CD4-positive, alpha-beta T cell treated with Interleukin-15 for 1 hour (primary cell): ENCODE results near the gene GPR180.

Experiments used
- DNase-seq: peaks from one replicate; pipeline ENCODE4 v3.0.0-alpha.2; 2020

GPR180 gene

GRCh38 chr13:94656766-94657165, 55.1 kb downstream of the GPR180 start:
- no peak for DNase-seq

- DNase-seq, result no peak
These were observed 55.5 kb downstream of the GPR180 start for GRCh38 chr13:94657167-94657566.

- no peak for DNase-seq
These were observed 57.4 kb downstream of the GPR180 start for GRCh38 chr13:94658926-94659597.

- DNase-seq, result no peak
These were observed 57.9 kb downstream of the GPR180 start for GRCh38 chr13:94659598-94659946.

- DNase-seq, result no peak
These were observed 59.2 kb downstream of the GPR180 start for GRCh38 chr13:94660695-94661326.

GRCh38 chr13:94661406-94661805, 59.7 kb downstream of the GPR180 start:
- no peak for DNase-seq

GRCh38 chr13:94662274-94662945, 60.8 kb downstream of the GPR180 start:
- no peak for DNase-seq

- DNase-seq, result no peak
These were observed 63.2 kb downstream of the GPR180 start for GRCh38 chr13:94664889-94665288.

- no peak for DNase-seq
These were observed 64.4 kb downstream of the GPR180 start for GRCh38 chr13:94666065-94666464.

GRCh38 chr13:94667190-94667589, 65.5 kb downstream of the GPR180 start:
- DNase-seq, result no peak

- DNase-seq, result no peak
These were observed 70.7 kb downstream of the GPR180 start for GRCh38 chr13:94672400-94672799.

- no peak for DNase-seq
These were observed 72.2 kb downstream of the GPR180 start for GRCh38 chr13:94673851-94674250.

GRCh38 chr13:94674609-94675348, 73.1 kb downstream of the GPR180 start:
- no peak for DNase-seq

GRCh38 chr13:94677799-94678198, 76.1 kb downstream of the GPR180 start:
- DNase-seq, result no peak

GRCh38 chr13:94678845-94679244, 77.2 kb downstream of the GPR180 start:
- DNase-seq, result no peak

GRCh38 chr13:94679614-94680013, 78.0 kb downstream of the GPR180 start:
- DNase-seq, result no peak

GRCh38 chr13:94682229-94682628, 80.6 kb downstream of the GPR180 start:
- DNase-seq, result no peak

- DNase-seq, result no peak
These were observed 81.8 kb downstream of the GPR180 start for GRCh38 chr13:94683409-94683808.
